Keratinocyte (primary cell): Measurements from ENCODE around the gene ATP4A. TPM values are rescaled to one million over a fixed set of nuclear protein-coding genes. Genes with fewer than 3 reads are reported as not detected.

Experiments
- DNase-seq: peaks from one replicate; pipeline ENCODE4 v3.0.0-alpha.2; 2011; ENCODE audit warnings: low read depth, missing footprints, low spot score
- FAIRE-seq: peaks from 2 replicates; lab custom pipeline; 2011; peaks lifted over from hg19 to GRCh38; lab: Jason Lieb, UNC
- H2AFZ ChIP-seq: 2 replicates; pipeline ENCODE4 v1.6.0; 2012; ENCODE audit warnings: low read length, control low read depth, inconsistent platforms; ENCODE audit not compliant: control insufficient read depth
- H3K27ac ChIP-seq: 2 replicates; pipeline ENCODE4 v1.5.1; 2011; ENCODE audit warnings: low read length; ENCODE audit not compliant: control insufficient read depth, insufficient read depth
- H3K27me3 ChIP-seq: 3 replicates; pipeline ENCODE4 v1.6.0; 2011; ENCODE audit warnings: low read length; ENCODE audit not compliant: control insufficient read depth, insufficient read depth; ENCODE audit errors: extremely low read depth
- H3K36me3 ChIP-seq, 2 experiments: 2 replicates in 1 of 2; 3 replicates in 1 of 2; pipeline ENCODE4 v1.5.1; 2011; ENCODE audit warnings: low read length in 2 of 2, mild to moderate bottlenecking in 1 of 2; ENCODE audit not compliant: control insufficient read depth in 2 of 2, insufficient read depth in 2 of 2; ENCODE audit errors: extremely low read depth in 1 of 2
- H3K4me1 ChIP-seq: 3 replicates; pipeline ENCODE4 v1.5.1; 2011; ENCODE audit warnings: low read length; ENCODE audit not compliant: control insufficient read depth, insufficient read depth; ENCODE audit errors: extremely low read depth
- H3K4me2 ChIP-seq: 3 replicates; pipeline ENCODE4 v1.6.0; 2011; ENCODE audit warnings: low read depth, low read length; ENCODE audit not compliant: control insufficient read depth, insufficient read depth; ENCODE audit errors: extremely low read depth
- H3K4me3 ChIP-seq, 3 experiments: fragments of 200-600 bp in 1 of 3; sonication (generic) in 1 of 3; 2 replicates in 2 of 3; 3 replicates in 1 of 3; pipeline ENCODE4 v1.5.1; 2011 to 2016; ENCODE audit warnings: low read length in 3 of 3, mild to moderate bottlenecking in 3 of 3, control low read depth in 2 of 3, inconsistent platforms in 1 of 3, low read depth in 1 of 3, mixed read lengths in 1 of 3, mixed run types in 1 of 3, moderate library complexity in 1 of 3; ENCODE audit not compliant: control insufficient read depth in 2 of 3, insufficient read depth in 2 of 3; ENCODE audit errors: extremely low read depth in 1 of 3
- H3K79me2 ChIP-seq: 2 replicates; pipeline ENCODE4 v1.6.0; 2012; ENCODE audit warnings: low read length; ENCODE audit not compliant: control insufficient read depth, insufficient read depth
- H3K9ac ChIP-seq: 3 replicates; pipeline ENCODE4 v1.6.0; 2011; ENCODE audit warnings: low read length; ENCODE audit not compliant: control insufficient read depth, insufficient read depth; ENCODE audit errors: extremely low read depth
- H3K9me1 ChIP-seq: 3 replicates; pipeline ENCODE4 v1.6.0; 2011; ENCODE audit warnings: low read length; ENCODE audit not compliant: control insufficient read depth, insufficient read depth; ENCODE audit errors: extremely low read depth
- H3K9me3 ChIP-seq: 2 replicates; pipeline ENCODE4 v1.5.1; 2012; ENCODE audit warnings: low read depth, low read length; ENCODE audit not compliant: control insufficient read depth
- H4K20me1 ChIP-seq: 3 replicates; pipeline ENCODE4 v1.6.0; 2011; ENCODE audit warnings: low read length; ENCODE audit not compliant: control insufficient read depth, insufficient read depth; ENCODE audit errors: extremely low read depth
- CTCF ChIP-seq, 3 experiments: IDR thresholded peaks in 1 of 3; conservative IDR thresholded peaks in 1 of 3; optimal IDR thresholded peaks in 1 of 3; 2 replicates in 2 of 3; 3 replicates in 1 of 3; pipeline versions ENCODE3 to v1.5.1; 2011; ENCODE audit warnings: low read length in 3 of 3, mild to moderate bottlenecking in 3 of 3, moderate library complexity in 2 of 3, control low read depth in 1 of 3, inconsistent platforms in 1 of 3; ENCODE audit not compliant: insufficient read depth in 2 of 3; ENCODE audit errors: extremely low read depth in 1 of 3
- EZH2 ChIP-seq: IDR thresholded peaks from one replicate; pipeline ENCODE4 v1.6.1; 2012; ENCODE audit warnings: inconsistent platforms, mild to moderate bottlenecking, low read length, moderate library complexity
- dilution Hi-C: fragments of 300-500 bp; cut with MboI; formaldehyde crosslinking; loops from one replicate; pipeline ENCODE4 v1.7.0; 2020; ENCODE audit warnings: low sequenced_read_pairs; ENCODE audit not compliant: extremely low pct_ligation_motif_present
- polyA plus RNA-seq, 5 experiments: library from polyadenylated mRNA; depleted of rRNA in 3 of 5; stranded (reverse) in 3 of 5; stranded (forward) in 1 of 5; unstranded in 1 of 5; fragments of >200 nt; gene quantifications; 1 replicate in 1 of 5; 2 replicates in 3 of 5; 3 replicates in 1 of 5; pipeline versions ENCODE4 v1.2.1 to v1.2.3, GENCODE V29; 2011 to 2012; ENCODE audit warnings: missing spikeins in 2 of 5, low read depth in 1 of 5, low replicate concordance in 1 of 5

The ATP4A gene
- polyA plus RNA-seq, 1 donor (not counting 4 experiments of a cell fraction or from before 2014, with no cell fraction given), result not detected

DNA sequence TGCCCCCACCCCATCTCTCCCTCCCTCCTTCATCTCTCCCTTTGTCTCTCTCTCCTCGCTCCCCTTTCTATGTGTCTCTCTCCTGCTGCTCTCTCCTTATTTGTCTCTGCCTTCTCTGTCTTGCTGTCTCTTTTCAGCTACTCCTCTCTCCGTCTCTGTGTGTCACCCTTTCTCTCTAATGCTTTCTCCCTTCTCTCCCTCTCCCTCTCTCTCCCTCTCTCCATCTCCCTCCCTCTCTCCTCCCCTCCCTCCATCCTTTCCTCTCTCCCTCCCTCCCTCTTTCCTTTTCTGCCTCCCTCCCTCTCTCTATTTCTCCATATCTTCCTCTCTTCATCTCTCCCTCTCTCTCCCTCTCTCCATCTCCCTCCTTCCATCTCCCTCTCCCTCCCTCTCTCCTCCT is 682 bp downstream of the ATP4A start:
- no peak for DNase-seq
- no peaks in the 10 kb centered on the region for H3K9me1 ChIP-seq
- no peak overlapping the region for H3K9ac ChIP-seq
- H3K4me2 ChIP-seq, result no peak overlapping the region
- FAIRE-seq, result no peak
- H3K36me3 ChIP-seq, result no peaks in the 10 kb centered on the region
- no peaks in the 10 kb centered on the region for H3K9me3 ChIP-seq
- H3K4me1 ChIP-seq, result no peaks in the 10 kb centered on the region
- H3K27ac ChIP-seq, result no peak overlapping the region
- no peaks in the 10 kb centered on the region for H3K79me2 ChIP-seq
- H3K4me3 ChIP-seq, result no peak overlapping the region
- dilution Hi-C loops, result no loop called here
- TF ChIP-seq CTCF (optimal IDR thresholded peaks at IDR 0.05 in 1 of 3, IDR thresholded peaks at IDR 0.05 in 1 of 3, conservative IDR thresholded peaks at IDR 0.05 in 1 of 3; ENCODE audit: extremely low read depth in 1 of 3, insufficient read depth in 2 of 3, low read length in 3 of 3) (no peak), EZH2 (no peak)
- H3K27me3 ChIP-seq, result peaks cover 23% of the 10 kb centered on the region
- H2AFZ ChIP-seq, result no peak overlapping the region
- no peaks in the 10 kb centered on the region for H4K20me1 ChIP-seq

- no peaks in the 10 kb centered on the region for H3K4me1 ChIP-seq
- H3K4me3 ChIP-seq, result no peak overlapping the region
- no peaks in the 10 kb centered on the region for H3K79me2 ChIP-seq
- H2AFZ ChIP-seq, result no peak overlapping the region
- no peaks in the 10 kb centered on the region for H3K36me3 ChIP-seq
- H3K9ac ChIP-seq, result no peak overlapping the region
- no peak overlapping the region for H3K27ac ChIP-seq
- no peak for TF ChIP-seq CTCF (optimal IDR thresholded peaks at IDR 0.05 in 1 of 3, IDR thresholded peaks at IDR 0.05 in 1 of 3, conservative IDR thresholded peaks at IDR 0.05 in 1 of 3; ENCODE audit: extremely low read depth in 1 of 3, insufficient read depth in 2 of 3, low read length in 3 of 3)
- TF ChIP-seq EZH2, result no peak
- H3K9me1 ChIP-seq, result no peaks in the 10 kb centered on the region
- H3K27me3 ChIP-seq, result peaks cover 23% of the 10 kb centered on the region
- no peaks in the 10 kb centered on the region for H4K20me1 ChIP-seq
- DNase-seq (no peak), FAIRE-seq (no peak)
- H3K9me3 ChIP-seq, result no peaks in the 10 kb centered on the region
- dilution Hi-C loops, result no loop called here
- H3K4me2 ChIP-seq, result no peak overlapping the region
Measured at GRCh38 chr19:35562336-35562735, 1.1 kb downstream of the ATP4A start.
